Measurements from ENCODE around the gene GPR15. TPM values are rescaled to one million over a fixed set of nuclear protein-coding genes. Genes with fewer than 3 reads are reported as not detected.

Gene GPR15
- total RNA-seq, 1 donor from 2014 or later = 2.5 TPM

DNA sequence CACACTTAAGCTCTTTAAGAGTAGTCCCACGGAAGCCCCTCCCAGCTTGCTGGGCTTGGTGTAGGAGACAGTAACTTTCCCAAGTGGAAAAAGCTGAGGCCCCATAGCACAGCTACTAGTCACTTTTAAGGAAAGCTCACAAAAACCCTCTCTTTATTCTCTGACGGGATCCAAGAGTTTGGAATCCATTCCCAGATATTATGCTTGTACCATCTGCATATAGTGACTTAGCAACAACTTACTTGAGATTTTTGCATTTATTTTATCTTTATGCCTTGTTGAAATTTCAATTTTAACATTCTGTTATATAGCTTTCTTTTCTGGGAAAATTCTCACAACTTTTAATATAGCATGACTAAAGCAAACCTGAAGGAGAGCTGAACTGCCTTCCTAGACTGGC lies 19.5 kb downstream of the GPR15 start:
- H3K9me3 ChIP-seq = no peaks in the 10 kb centered on the region
- peaks cover 4% of the 10 kb centered on the region for H3K27me3 ChIP-seq
- no peak for ATAC-seq
- DNase-seq = no peak
- H3K4me3 ChIP-seq = no peak overlapping the region
- intact Hi-C loops (cut with DNase I) = no loop called here
- TF ChIP-seq CTCF (IDR thresholded peaks at IDR 0.05) = no peak
- H3K4me1 ChIP-seq = no peaks in the 10 kb centered on the region
- no peaks in the 10 kb centered on the region for H3K36me3 ChIP-seq
- no peak overlapping the region for H3K27ac ChIP-seq

GRCh38 chr3:98551754-98552153 lies 20.0 kb downstream of the GPR15 start:
- H3K27ac ChIP-seq = no peak overlapping the region
- no peak for TF ChIP-seq CTCF (IDR thresholded peaks at IDR 0.05)
- intact Hi-C loops (cut with DNase I) = no loop called here
- DNase-seq (no peak), ATAC-seq (no peak)
- H3K27me3 ChIP-seq = peaks cover 4% of the 10 kb centered on the region
- H3K4me1 ChIP-seq = no peaks in the 10 kb centered on the region
- H3K9me3 ChIP-seq = no peaks in the 10 kb centered on the region
- H3K36me3 ChIP-seq = no peaks in the 10 kb centered on the region
- no peak overlapping the region for H3K4me3 ChIP-seq

DNA sequence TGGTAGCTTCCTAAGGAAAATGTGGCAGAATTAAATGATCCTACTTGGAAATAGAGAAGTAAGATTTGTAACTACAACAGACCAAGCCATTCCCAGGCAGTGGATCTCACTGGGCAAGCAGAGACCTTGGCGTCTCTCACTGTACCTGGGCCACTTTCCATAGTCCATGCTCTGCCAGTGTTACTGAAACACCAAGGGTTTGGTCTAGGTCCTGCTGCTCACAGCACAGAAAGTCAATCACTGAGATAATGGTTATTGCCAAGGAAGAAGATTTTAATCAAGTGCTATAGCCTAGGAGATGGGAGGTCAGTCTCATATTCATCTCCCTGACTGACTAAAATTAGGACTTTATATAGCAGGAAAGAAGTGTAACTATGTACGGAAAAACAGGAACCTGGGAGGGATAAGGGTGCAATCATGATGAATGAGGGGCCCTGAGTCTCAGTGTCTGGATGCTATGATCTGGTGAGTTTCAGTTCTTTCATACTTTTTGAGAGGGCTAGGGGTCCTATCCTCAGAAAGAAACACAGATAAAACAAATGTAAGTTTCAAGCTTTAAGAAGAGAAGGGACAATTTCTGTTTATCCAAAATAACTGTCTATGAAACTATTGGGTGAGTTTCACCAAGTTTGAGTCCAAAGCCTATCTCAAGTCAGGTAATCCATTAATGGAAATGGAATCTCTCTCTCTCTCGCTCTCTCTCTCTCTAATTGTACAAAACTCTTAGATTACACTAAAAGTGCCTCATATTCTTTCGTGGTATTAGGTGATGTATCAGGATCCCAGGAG lies 20.6 kb downstream of the GPR15 start:
- no peak for TF ChIP-seq CTCF (IDR thresholded peaks at IDR 0.05)
- H3K36me3 ChIP-seq = no peaks in the 10 kb centered on the region

GRCh38 chr3:98553021-98553563 lies 21.3 kb downstream of the GPR15 start:
- ATAC-seq (no peak), DNase-seq (no peak)
- Histone ChIP-seq H3K4me1 (no peaks in the 10 kb centered on the region), H3K36me3 (no peaks in the 10 kb centered on the region), H3K27me3 (peaks cover 4% of the 10 kb centered on the region), H3K4me3 (no peak overlapping the region), H3K9me3 (no peaks in the 10 kb centered on the region), H3K27ac (no peak overlapping the region)
- no peak for TF ChIP-seq CTCF (IDR thresholded peaks at IDR 0.05)
- intact Hi-C loops (cut with DNase I) = no loop called here

More for the DNA sequence above, 20.6 kb downstream of the GPR15 start:
- intact Hi-C loops (cut with DNase I) = no loop called here
- Histone ChIP-seq H3K4me1 (no peaks in the 10 kb centered on the region), H3K27me3 (peaks cover 4% of the 10 kb centered on the region), H3K27ac (no peak overlapping the region), H3K9me3 (no peaks in the 10 kb centered on the region), H3K4me3 (no peak overlapping the region)
- no peak for ATAC-seq
- no peak for DNase-seq

GRCh38 chr3:98553753-98554152 lies 22.0 kb downstream of the GPR15 start:
- peak; percentile 62 for ATAC-seq
- no peak for DNase-seq

More at GRCh38 chr3:98553753-98554152, 22.0 kb downstream of the GPR15 start:
- TF ChIP-seq CTCF (IDR thresholded peaks at IDR 0.05) = no peak
- Histone ChIP-seq H3K27me3 (peaks cover 4% of the 10 kb centered on the region), H3K4me1 (no peaks in the 10 kb centered on the region), H3K36me3 (no peaks in the 10 kb centered on the region), H3K27ac (no peak overlapping the region), H3K9me3 (no peaks in the 10 kb centered on the region), H3K4me3 (no peak overlapping the region)
- intact Hi-C loops (cut with DNase I) = no loop called here
